IPS-NIHi11 (cell line): ENCODE results near the gene TPCN2.

Experiments
- DNase-seq: peaks from one replicate; pipeline ENCODE4 v3.0.0; 2012; ENCODE audit warnings: mixed read lengths, low spot score

Gene TPCN2

GRCh38 chr11:69094915-69095290, 46.2 kb downstream of the TPCN2 start:
- DNase-seq: no peak

GRCh38 chr11:69095300-69095699, 46.6 kb downstream of the TPCN2 start:
- DNase-seq: no peak

- no peak for DNase-seq
These were observed 47.7 kb downstream of the TPCN2 start for GRCh38 chr11:69096473-69096872.

GRCh38 chr11:69097263-69097662, 48.5 kb downstream of the TPCN2 start:
- no peak for DNase-seq

GRCh38 chr11:69099180-69099579, 50.4 kb downstream of the TPCN2 start:
- DNase-seq: no peak

GRCh38 chr11:69100454-69101114, 51.9 kb downstream of the TPCN2 start:
- no peak for DNase-seq

GRCh38 chr11:69101115-69101791, 52.5 kb downstream of the TPCN2 start:
- DNase-seq: peak; percentile 95

- DNase-seq: no peak
These were observed 53.3 kb downstream of the TPCN2 start for GRCh38 chr11:69101792-69102695.

- no peak for DNase-seq
These were observed 54.2 kb downstream of the TPCN2 start for GRCh38 chr11:69102732-69103615.

GRCh38 chr11:69104212-69104855, 55.6 kb downstream of the TPCN2 start:
- no peak for DNase-seq

GRCh38 chr11:69104856-69105395, 56.2 kb downstream of the TPCN2 start:
- no peak for DNase-seq

- DNase-seq: no peak
These were observed 56.8 kb downstream of the TPCN2 start for GRCh38 chr11:69105461-69106030.

- DNase-seq: no peak
These were observed 57.5 kb downstream of the TPCN2 start for GRCh38 chr11:69106031-69106811.

GRCh38 chr11:69107413-69107812, 58.7 kb downstream of the TPCN2 start:
- no peak for DNase-seq

GRCh38 chr11:69108030-69108429, 59.3 kb downstream of the TPCN2 start:
- no peak for DNase-seq

GRCh38 chr11:69108559-69108958, 59.8 kb downstream of the TPCN2 start:
- no peak for DNase-seq

- DNase-seq: no peak
These were observed 60.4 kb downstream of the TPCN2 start for GRCh38 chr11:69109101-69109500.

GRCh38 chr11:69110451-69110850, 61.7 kb downstream of the TPCN2 start:
- DNase-seq: no peak

GRCh38 chr11:69111624-69112542, 63.2 kb downstream of the TPCN2 start:
- no peak for DNase-seq
